ENCODE data around the gene SERINC4.
"Not testable (repeated sequence)": the region's sequence is repeated elsewhere in the genome, so short reads cannot be mapped to it uniquely, and the experiment has no call there.

Gene SERINC4

DNA sequence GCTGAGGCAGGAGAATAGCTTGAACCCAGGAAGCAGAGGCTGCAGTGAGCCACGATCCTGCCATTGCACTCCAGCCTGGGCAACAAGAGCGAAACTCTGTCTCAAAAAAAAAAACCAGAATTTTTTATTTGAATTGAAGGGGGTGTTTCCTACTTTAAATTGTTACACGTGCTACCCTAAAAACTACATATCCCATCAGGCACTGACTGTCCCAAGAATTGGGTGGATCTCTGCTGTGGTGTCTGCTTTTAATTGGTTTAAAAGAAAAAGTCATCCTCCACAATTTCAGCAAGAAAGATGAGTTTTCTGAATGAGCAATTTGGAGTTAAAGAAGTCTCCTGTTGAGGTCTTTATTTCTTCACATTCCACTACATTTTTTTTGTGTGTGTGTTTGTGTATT, 51.6 kb downstream of the SERINC4 start:
- no peak for DNase-seq

DNA sequence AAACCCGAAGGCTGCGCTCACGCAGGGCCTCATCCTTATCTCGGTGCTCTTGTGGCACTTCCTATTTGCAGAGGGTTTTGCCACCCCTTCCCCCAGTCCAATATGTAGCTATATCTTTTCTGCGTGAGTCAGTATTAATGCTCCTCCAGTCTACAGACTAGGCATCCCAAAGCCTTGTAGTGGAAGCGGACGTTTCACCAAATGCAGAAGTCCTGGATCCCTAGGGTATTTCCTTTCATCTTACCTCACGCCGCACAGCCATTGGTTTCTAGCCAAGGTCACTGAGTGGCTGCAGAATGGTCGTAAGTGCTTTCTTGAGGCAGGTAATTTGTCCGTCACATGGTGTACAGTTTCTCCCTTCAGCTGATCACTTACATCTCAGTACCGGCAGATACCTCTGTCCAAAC, 53.1 kb downstream of the SERINC4 start:
- not testable (repeated sequence) for DNase-seq

DNA sequence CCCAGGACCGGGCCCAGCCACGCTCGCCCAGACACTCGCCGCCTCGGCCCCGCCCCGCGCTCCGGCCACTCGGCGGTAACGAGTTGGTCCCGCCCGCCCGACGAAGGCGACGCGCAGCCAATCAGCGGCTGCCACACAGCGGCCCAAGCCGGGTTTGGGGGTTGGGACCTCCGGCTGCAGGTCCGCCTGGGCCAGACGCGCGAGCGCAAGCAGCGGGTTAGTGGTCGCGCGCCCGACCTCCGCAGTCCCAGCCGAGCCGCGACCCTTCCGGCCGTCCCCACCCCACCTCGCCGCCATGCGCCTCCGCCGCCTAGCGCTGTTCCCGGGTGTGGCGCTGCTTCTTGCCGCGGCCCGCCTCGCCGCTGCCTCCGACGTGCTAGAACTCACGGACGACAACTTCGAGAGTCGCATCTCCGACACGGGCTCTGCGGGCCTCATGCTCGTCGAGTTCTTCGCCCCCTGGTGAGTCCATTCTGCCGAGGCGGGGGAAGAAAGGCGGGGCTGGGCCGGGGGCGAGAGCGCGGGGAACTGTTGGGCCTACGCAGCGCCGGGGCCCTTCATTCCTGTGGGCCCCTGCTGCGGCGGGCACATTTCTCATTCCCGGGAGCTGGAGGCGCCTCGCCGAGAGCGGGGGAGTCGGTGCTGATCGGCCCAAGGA, 53.6 kb downstream of the SERINC4 start, which contains the start of gene PDIA3:
Gene PDIA3 (plus strand): TSS at position 194 of the 658 bp plus-strand sequence. CDS start 102 bp downstream, at position 296.
- peak; percentile 65 for DNase-seq

Measured in NCI-H1092 treated with DMSO at 0.1 percent for 48 hours (cell line).